Measurements from ENCODE around the gene HK1. TPM values are rescaled to one million over a fixed set of nuclear protein-coding genes. Genes with fewer than 3 reads are reported as not detected.
"Not testable (repeated sequence)": the region's sequence is repeated elsewhere in the genome, so short reads cannot be mapped to it uniquely, and the experiment has no call there.

HK1 gene
- total and polyA plus RNA-seq, 12 donors = 18.4 to 79.3 (median 45.1) TPM

DNA sequence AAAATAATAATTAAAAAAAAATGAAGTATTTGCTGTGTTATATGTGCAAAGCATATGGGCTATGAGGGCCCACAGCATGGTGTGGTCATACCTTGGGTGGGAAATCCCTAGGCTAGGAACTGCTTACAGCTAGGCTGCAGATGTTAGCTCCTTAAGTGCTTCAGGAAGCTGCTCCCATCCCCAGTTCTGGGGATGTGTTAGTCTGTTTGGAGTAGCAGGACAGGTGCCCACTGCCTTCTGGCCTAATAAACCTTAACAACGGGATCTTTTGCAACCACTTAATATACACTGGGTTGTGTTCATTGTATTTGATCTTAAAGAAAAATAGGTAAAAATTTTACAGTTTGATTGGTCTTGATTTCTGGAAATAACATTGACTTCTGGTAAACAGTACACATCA, 46.3 kb downstream of the HK1 start:
- no peak for DNase-seq
- H3K4me1 ChIP-seq (replicated peaks in 1 of 2) = peaks cover 19 to 65% of the 10 kb centered on the region in 2 donors
- no peak overlapping the region for H3K27ac ChIP-seq
- intact Hi-C loops (cut with DNase I) = no loop called here
- no peaks in the 10 kb centered on the region for H3K9me3 ChIP-seq (replicated peaks in 1 of 3)
- 76 to 97% (median 88%) methylated on average over 1 of the region's 1 CpG for WGBS, 4 donors
- TF ChIP-seq, protein P1, sequence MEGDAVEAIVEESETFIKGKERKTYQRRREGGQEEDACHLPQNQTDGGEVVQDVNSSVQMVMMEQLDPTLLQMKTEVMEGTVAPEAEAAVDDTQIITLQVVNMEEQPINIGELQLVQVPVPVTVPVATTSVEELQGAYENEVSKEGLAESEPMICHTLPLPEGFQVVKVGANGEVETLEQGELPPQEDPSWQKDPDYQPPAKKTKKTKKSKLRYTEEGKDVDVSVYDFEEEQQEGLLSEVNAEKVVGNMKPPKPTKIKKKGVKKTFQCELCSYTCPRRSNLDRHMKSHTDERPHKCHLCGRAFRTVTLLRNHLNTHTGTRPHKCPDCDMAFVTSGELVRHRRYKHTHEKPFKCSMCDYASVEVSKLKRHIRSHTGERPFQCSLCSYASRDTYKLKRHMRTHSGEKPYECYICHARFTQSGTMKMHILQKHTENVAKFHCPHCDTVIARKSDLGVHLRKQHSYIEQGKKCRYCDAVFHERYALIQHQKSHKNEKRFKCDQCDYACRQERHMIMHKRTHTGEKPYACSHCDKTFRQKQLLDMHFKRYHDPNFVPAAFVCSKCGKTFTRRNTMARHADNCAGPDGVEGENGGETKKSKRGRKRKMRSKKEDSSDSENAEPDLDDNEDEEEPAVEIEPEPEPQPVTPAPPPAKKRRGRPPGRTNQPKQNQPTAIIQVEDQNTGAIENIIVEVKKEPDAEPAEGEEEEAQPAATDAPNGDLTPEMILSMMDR (IDR thresholded peaks at IDR 0.05) = no peak
- no peak for TF ChIP-seq POLR2A (IDR thresholded peaks at IDR 0.05)
- H3K4me3 ChIP-seq = no peak overlapping the region
- H3K36me3 ChIP-seq (replicated peaks in 1 of 2) = no peaks in the 10 kb centered on the region
- no peaks in the 10 kb centered on the region for H3K27me3 ChIP-seq

DNA sequence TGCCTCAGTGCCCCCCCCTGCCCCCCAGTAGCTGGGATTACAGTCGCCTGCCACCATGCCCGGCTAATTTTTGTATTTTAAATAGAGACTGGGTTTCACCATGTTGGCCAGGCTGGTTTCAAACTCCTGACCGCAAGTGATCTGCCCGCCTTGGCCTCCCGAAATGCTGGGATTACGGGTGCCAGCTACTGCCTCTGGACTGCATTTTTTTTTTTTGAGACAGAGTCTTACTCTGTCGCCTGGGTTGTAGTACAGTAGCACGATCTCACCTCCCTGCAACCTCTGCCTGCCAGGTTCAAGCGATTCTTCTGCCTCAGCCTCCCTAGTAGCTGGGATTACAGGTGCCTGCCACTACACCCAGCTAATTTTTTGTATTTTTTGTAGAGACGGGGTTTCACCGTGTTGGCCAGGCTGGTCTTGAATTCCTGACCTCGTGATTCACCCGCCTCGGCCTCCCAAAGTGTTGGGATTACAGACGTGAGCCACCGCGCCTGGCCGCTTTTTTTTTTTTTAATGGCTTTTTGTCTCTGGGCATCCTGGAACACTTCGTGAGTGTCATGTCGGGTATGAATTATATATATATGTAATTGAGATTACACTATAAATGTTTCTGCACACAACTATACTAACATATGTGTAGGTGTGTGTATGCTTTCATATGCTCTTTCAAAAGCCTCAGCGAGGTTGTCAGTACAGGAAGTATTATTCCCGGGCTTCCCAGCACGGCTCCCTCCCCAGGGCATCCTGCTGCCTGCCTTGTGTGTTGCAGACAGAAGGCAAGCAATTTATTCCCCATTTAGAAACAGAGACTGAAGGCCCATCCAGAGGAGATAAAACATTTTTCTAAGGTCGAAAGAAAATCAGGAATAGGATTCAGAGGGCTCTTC, 47.6 kb downstream of the HK1 start:
- peak in 1 of 7 donors; percentile 71 for DNase-seq
- H3K9me3 ChIP-seq (replicated peaks in 1 of 3); H3K27me3 ChIP-seq; intact Hi-C loops (cut with DNase I); H3K36me3 ChIP-seq (replicated peaks in 1 of 2); H3K27ac ChIP-seq; H3K4me3 ChIP-seq: not testable (repeated sequence)
- WGBS, 4 donors = 75 to 82% (median 79%) methylated on average over 24 of the region's 24 CpGs
- peaks cover 13 to 55% of the 10 kb centered on the region in 2 donors for H3K4me1 ChIP-seq (replicated peaks in 1 of 2)

DNA sequence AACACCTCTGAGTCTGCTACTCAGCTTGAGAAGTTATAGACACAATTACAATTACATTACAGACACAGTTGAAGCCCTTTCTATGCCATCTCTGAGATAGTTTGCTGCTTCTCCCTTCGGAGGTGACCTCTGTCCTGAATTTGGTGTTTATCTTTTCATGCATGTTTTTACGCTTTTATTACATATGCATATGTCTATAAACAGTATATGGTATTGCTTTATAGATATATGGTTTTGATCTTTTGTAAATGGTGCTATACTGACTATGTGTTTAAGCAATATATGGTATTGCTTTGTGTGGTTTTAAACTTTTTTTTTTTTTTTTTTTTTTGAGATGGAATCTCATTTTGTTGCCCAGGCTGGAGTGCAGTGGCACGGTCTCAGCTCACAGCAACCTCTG, 48.4 kb downstream of the HK1 start:
- TF ChIP-seq, protein P1 (IDR thresholded peaks at IDR 0.05) = no peak
- no peak for TF ChIP-seq POLR2A (IDR thresholded peaks at IDR 0.05)
- H3K27ac ChIP-seq = no peak overlapping the region
- H3K4me1 ChIP-seq (replicated peaks in 1 of 2) = peaks cover 13 to 49% of the 10 kb centered on the region in 2 donors
- no peak for DNase-seq
- 90 to 97% (median 91%) methylated on average over 3 of the region's 3 CpGs for WGBS, 4 donors
- no peaks in the 10 kb centered on the region for H3K36me3 ChIP-seq (replicated peaks in 1 of 2)
- H3K4me3 ChIP-seq = no peak overlapping the region
- H3K27me3 ChIP-seq = no peaks in the 10 kb centered on the region
- intact Hi-C loops (cut with DNase I) = no loop called here
- no peaks in the 10 kb centered on the region for H3K9me3 ChIP-seq (replicated peaks in 1 of 3)

DNA sequence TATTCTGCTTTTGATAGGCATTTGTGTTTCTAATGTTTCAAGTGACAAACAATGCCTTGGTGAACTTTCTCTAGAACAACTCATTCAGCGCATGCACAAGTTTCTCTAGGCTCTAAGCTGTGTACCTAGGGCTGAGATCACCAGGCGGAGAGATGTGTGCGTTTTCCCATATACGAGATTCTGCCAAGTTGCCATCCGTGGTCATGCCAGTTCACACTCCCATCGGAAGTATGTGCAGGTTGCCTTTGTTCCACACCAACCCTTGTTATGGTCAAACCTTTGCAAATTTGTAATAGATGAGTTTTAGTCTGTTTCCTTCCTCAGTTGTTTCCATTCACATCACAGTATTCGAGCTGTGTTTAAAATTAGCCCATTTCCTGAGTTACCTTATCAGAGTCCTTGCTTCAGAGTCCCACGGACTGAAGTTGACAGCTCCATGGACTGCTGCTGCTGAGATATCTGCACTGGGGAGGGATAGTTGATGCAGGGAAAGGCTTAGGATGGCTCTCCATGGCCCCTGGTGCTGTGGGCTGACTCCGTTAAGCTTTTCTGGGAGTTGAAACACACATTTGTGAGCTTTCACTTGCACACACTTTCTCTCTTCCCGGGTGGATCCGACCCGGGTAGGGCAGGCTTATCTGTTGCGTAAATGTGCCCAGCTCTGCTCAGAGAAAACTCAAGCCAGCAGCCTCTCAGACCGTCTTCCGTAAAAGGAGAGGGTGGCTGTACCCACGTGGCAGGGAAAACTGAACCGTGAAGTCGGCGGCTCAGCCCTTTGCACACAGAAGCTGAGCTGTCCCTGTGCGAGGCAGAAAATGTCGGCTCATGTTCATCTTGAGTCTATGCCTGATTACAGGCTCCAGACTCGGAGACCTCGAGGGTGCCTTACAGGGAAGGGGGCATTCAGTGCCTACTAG, 49.4 kb downstream of the HK1 start:
- Histone ChIP-seq H3K4me1 (replicated peaks in 1 of 2) (peaks cover 13 to 54% of the 10 kb centered on the region in 2 donors), H3K36me3 (replicated peaks in 1 of 2) (no peaks in the 10 kb centered on the region), H3K4me3 (peak overlapping the region in 2 of 4 donors; percentile 14 to 25), H3K9me3 (replicated peaks in 1 of 3) (no peaks in the 10 kb centered on the region), H3K27ac (peak overlapping the region; percentile 2 to 85 (median 63)), H3K27me3 (no peaks in the 10 kb centered on the region)
- intact Hi-C loops (cut with DNase I) = no loop called here
- TF ChIP-seq POLR2A (IDR thresholded peaks at IDR 0.05) = peak in 1 of 2 donors; percentile 73
- TF ChIP-seq, protein P1 (IDR thresholded peaks at IDR 0.05) = no peak
- DNase-seq = peak; percentile 70 to 90 (median 85)
- 28 to 41% (median 32%) methylated on average over 17 to 23 of the region's 23 CpGs for WGBS, 4 donors

All from adrenal gland (tissue), 12 donors.